ENCODE results near the gene TM9SF4.
A peak's percentile ranks its signal among the peaks of the same experiment; 100 is the strongest.

Gene TM9SF4

GRCh38 chr20:32153771-32154170 is 44.3 kb downstream of the TM9SF4 start (continued):
- no peak for TF ChIP-seq CREB5 (CRISPR knock-in tag; IDR thresholded peaks at IDR 0.05; ENCODE audit: low read depth)
- TF ChIP-seq RARB (CRISPR knock-in tag; IDR thresholded peaks at IDR 0.05): no peak

GRCh38 chr20:32155017-32155981 is 45.8 kb downstream of the TM9SF4 start:
- peak; percentile 79 for ATAC-seq
- no peak for TF ChIP-seq ZNF70 (CRISPR knock-in tag; IDR thresholded peaks at IDR 0.05)
- no peak for TF ChIP-seq ZC3H10 (CRISPR knock-in tag; IDR thresholded peaks at IDR 0.05)
- no peak for TF ChIP-seq ZFP30 (CRISPR knock-in tag; IDR thresholded peaks at IDR 0.05)
- TF ChIP-seq ISL1 (CRISPR knock-in tag; IDR thresholded peaks at IDR 0.05): no peak
- TF ChIP-seq CREB5 (CRISPR knock-in tag; IDR thresholded peaks at IDR 0.05; ENCODE audit: low read depth): no peak

- TF ChIP-seq CSRNP3 (CRISPR knock-in tag; IDR thresholded peaks at IDR 0.05): no peak
- no peak for TF ChIP-seq PPARA (CRISPR knock-in tag; IDR thresholded peaks at IDR 0.05; ENCODE audit: borderline replicate concordance)
- no peak for TF ChIP-seq ZNF565 (CRISPR knock-in tag; conservative IDR thresholded peaks at IDR 0.05; ENCODE audit: low read depth)
- no peak for TF ChIP-seq CSDC2 (CRISPR knock-in tag; IDR thresholded peaks at IDR 0.05)
- TF ChIP-seq SNAI2 (CRISPR knock-in tag; IDR thresholded peaks at IDR 0.05): no peak
- TF ChIP-seq POU6F1 (CRISPR knock-in tag; IDR thresholded peaks at IDR 0.05; ENCODE audit: borderline replicate concordance, low read depth): no peak
- no peak for TF ChIP-seq TSHZ2 (CRISPR knock-in tag; IDR thresholded peaks at IDR 0.05)
- TF ChIP-seq ZFP3 (CRISPR knock-in tag; IDR thresholded peaks at IDR 0.05): no peak
- TF ChIP-seq TOX (CRISPR knock-in tag; IDR thresholded peaks at IDR 0.05; ENCODE audit: borderline replicate concordance): no peak
- TF ChIP-seq ZNF8 (CRISPR knock-in tag; IDR thresholded peaks at IDR 0.05): no peak
- no peak for TF ChIP-seq BACH2 (CRISPR knock-in tag; IDR thresholded peaks at IDR 0.05; ENCODE audit: borderline replicate concordance)
- no peak for TF ChIP-seq RARB (CRISPR knock-in tag; IDR thresholded peaks at IDR 0.05)
- TF ChIP-seq ARNTL (CRISPR knock-in tag; IDR thresholded peaks at IDR 0.05; ENCODE audit: borderline replicate concordance, low read depth): no peak
- TF ChIP-seq TCF4 (CRISPR knock-in tag; IDR thresholded peaks at IDR 0.05; ENCODE audit: borderline replicate concordance): no peak
- TF ChIP-seq ISL1 (CRISPR knock-in tag; IDR thresholded peaks at IDR 0.05): no peak
- TF ChIP-seq PATZ1 (CRISPR knock-in tag; IDR thresholded peaks at IDR 0.05; ENCODE audit: borderline replicate concordance): no peak
- no peak for ATAC-seq
These were observed 48.1 kb downstream of the TM9SF4 start for GRCh38 chr20:32157611-32158010.
